Astrocyte of the spinal cord (primary cell): ENCODE data around the gene HTR3C.
"Not testable (repeated sequence)": the region's sequence is repeated elsewhere in the genome, so short reads cannot be mapped to it uniquely, and the experiment has no call there.

Experiments
- DNase-seq: peaks from one replicate; pipeline ENCODE4 v3.0.0; 2011; ENCODE audit warnings: low read depth, low spot score
- H3K4me3 ChIP-seq: 2 replicates; pipeline ENCODE4 v1.5.1; 2011; ENCODE audit warnings: low read depth, mild to moderate bottlenecking, low read length, moderate library complexity
- CTCF ChIP-seq: IDR thresholded peaks from 2 replicates; pipeline ENCODE4 v1.5.1; 2012; ENCODE audit warnings: low read depth, mild to moderate bottlenecking, low read length, inconsistent platforms
- in situ Hi-C: cut with HindIII; loops from 2 replicates; pipeline ENCODE4 v1.10.0; 2017; ENCODE audit warnings: low sequenced_read_pairs

Gene HTR3C

DNA sequence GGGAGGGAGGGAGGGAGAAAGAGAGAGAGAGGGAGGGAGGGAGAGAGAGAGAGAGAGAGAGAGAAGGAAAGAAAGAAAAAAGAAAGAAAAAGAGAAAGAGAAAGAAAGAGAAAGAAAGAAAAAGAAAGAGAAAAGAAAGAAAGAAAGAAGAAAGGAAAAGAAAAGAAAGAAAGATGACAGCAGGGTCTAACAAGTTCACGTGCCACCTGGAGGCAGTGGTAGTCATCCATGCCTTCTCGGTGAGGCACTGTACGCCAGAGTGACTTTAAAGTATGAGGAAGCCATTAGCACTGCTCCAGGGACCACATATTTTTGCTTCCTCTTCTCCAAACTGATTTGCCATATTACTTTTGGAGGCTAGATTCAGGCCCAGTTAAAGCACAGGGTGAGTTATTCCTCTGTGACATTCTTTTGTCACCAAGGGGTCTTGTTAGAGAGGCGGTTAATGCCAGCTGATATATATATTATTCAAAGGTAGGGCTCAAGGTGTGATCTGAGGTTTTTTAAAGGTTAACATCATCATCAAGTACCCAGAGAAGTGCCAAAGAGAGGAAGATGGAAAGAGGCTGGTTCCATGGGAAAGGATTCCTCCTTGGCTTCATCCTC, 21.6 kb upstream of the HTR3C start, which contains the start of gene HTR3D:
HTR3D (plus strand) TSS at position 556 of the 606 bp plus-strand sequence; CDS start at position 556, 0 bp downstream.
- in situ Hi-C loops: no loop called here

DNA sequence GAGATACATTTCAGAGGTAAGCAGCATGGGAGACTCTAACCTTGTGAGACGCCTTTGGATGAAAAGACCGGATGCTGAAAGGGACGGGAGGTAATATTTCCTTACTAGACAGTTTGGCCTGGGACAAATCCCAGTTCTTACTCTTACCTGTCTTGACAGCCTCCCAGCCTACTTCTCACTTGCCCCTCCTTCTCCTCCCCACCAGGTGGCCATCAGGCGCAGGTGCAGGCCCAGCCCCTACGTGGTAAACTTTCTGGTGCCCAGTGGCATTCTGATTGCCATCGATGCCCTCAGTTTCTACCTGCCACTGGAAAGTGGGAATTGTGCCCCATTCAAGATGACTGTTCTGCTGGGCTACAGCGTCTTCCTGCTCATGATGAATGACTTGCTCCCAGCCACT, 15.0 kb upstream of the HTR3C start:
- in situ Hi-C loops: no loop called here
- TF ChIP-seq CTCF: no peak
- DNase-seq: no peak
- H3K4me3 ChIP-seq: no peak overlapping the region

More for the DNA sequence above, 21.6 kb upstream of the HTR3C start, which contains the start of gene HTR3D:
- no peak for TF ChIP-seq CTCF
- no peak for DNase-seq
- H3K4me3 ChIP-seq: no peak within 1 kb of the TSS

- in situ Hi-C loops: not testable (repeated sequence)
These were observed 14.5 kb upstream of the HTR3C start for GRCh38 chr3:184038307-184038706.

DNA sequence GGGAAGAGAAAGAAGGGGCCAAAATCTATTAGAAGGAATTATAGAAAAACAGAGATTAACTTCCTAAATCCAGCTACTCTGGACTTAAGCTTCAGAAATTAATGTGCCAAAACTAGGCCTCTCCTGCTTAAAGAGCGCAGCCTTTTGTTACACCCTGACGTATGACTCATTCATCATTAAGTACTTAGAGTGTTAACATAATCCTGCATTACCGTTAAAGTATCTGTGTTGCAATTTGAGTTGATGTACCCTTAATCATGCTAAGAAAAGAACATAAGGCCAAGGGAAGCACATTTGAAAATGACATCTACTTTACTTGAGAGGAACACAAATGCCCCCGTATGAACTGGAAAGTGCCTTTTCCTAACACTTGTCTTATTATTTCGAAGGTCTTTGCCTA, 13.4 kb upstream of the HTR3C start:
- H3K4me3 ChIP-seq: no peak overlapping the region
- no peak for TF ChIP-seq CTCF
- in situ Hi-C loops: no loop called here
- no peak for DNase-seq

More at GRCh38 chr3:184038307-184038706, 14.5 kb upstream of the HTR3C start:
- H3K4me3 ChIP-seq, DNase-seq: not testable (repeated sequence)

- TF ChIP-seq CTCF: peak; percentile 44
- H3K4me3 ChIP-seq: no peak overlapping the region
- no peak for DNase-seq
- in situ Hi-C loops: no loop called here
These were observed 12.8 kb upstream of the HTR3C start for GRCh38 chr3:184040010-184040409.

GRCh38 chr3:184042617-184043016, 10.2 kb upstream of the HTR3C start:
- TF ChIP-seq CTCF: no peak
- no peak overlapping the region for H3K4me3 ChIP-seq
- in situ Hi-C loops: no loop called here
- no peak for DNase-seq

GRCh38 chr3:184045995-184046394, 6.9 kb upstream of the HTR3C start:
- no peak for DNase-seq
- TF ChIP-seq CTCF: no peak
- in situ Hi-C loops: no loop called here

More at GRCh38 chr3:184045995-184046394, 6.9 kb upstream of the HTR3C start:
- H3K4me3 ChIP-seq: no peak overlapping the region
